ENCODE results near the gene DNM2. TPM values are rescaled to one million over a fixed set of nuclear protein-coding genes. Genes with fewer than 3 reads are reported as not detected.

The DNM2 gene
- total RNA-seq, 1 donor from 2014 or later = 102 TPM

DNA sequence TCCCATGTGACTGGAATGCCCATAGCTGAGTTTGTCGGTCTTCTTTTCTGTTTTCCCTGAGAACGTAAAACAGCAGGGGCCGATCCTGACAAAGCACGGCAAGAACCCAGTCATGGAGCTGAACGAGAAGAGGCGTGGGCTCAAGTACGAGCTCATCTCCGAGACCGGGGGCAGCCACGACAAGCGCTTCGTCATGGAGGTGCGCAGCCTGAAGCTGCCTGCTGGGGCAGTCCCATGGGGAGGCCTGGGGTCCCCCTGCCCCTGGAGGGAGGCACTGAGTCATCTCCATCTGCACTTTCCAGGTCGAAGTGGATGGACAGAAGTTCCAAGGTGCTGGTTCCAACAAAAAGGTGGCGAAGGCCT, 34.8 kb upstream of the DNM2 start:
- TF ChIP-seq, protein P1, sequence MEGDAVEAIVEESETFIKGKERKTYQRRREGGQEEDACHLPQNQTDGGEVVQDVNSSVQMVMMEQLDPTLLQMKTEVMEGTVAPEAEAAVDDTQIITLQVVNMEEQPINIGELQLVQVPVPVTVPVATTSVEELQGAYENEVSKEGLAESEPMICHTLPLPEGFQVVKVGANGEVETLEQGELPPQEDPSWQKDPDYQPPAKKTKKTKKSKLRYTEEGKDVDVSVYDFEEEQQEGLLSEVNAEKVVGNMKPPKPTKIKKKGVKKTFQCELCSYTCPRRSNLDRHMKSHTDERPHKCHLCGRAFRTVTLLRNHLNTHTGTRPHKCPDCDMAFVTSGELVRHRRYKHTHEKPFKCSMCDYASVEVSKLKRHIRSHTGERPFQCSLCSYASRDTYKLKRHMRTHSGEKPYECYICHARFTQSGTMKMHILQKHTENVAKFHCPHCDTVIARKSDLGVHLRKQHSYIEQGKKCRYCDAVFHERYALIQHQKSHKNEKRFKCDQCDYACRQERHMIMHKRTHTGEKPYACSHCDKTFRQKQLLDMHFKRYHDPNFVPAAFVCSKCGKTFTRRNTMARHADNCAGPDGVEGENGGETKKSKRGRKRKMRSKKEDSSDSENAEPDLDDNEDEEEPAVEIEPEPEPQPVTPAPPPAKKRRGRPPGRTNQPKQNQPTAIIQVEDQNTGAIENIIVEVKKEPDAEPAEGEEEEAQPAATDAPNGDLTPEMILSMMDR (IDR thresholded peaks at IDR 0.05; ENCODE audit: insufficient read depth, low read length, poor library complexity, severe bottlenecking) = no peak
- no peak overlapping the region for H3K4me3 ChIP-seq (ENCODE audit: low read depth, low read length)
- H3K27me3 ChIP-seq (ENCODE audit: control insufficient read depth, insufficient read depth, low read length) = no peaks in the 10 kb centered on the region
- no peak for DNase-seq (ENCODE audit: low read depth)
- H3K36me3 ChIP-seq (ENCODE audit: control insufficient read depth, insufficient read depth, low read length) = peaks cover 18% of the 10 kb centered on the region

DNA sequence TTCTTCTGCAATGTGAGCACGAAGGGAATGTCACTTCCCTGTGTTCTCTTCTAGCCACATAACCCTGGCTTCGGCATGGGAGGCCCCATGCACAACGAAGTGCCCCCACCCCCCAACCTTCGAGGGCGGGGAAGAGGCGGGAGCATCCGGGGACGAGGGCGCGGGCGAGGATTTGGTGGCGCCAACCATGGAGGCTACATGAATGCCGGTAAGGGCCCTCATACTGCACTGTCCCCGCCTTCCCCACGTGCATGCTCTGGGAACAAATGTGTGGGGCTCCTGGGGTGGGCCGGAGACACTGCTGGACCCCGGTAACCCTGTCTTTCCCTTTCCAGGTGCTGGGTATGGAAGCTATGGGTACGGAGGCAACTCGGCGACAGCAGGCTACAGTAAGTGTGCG, 34.3 kb upstream of the DNM2 start:
- no peaks in the 10 kb centered on the region for H3K27me3 ChIP-seq (ENCODE audit: control insufficient read depth, insufficient read depth, low read length)
- peaks cover 20% of the 10 kb centered on the region for H3K36me3 ChIP-seq (ENCODE audit: control insufficient read depth, insufficient read depth, low read length)
- TF ChIP-seq, protein P1 (IDR thresholded peaks at IDR 0.05; ENCODE audit: insufficient read depth, low read length, poor library complexity, severe bottlenecking) = no peak
- no peak overlapping the region for H3K4me3 ChIP-seq (ENCODE audit: low read depth, low read length)
- DNase-seq (ENCODE audit: low read depth) = no peak

DNA sequence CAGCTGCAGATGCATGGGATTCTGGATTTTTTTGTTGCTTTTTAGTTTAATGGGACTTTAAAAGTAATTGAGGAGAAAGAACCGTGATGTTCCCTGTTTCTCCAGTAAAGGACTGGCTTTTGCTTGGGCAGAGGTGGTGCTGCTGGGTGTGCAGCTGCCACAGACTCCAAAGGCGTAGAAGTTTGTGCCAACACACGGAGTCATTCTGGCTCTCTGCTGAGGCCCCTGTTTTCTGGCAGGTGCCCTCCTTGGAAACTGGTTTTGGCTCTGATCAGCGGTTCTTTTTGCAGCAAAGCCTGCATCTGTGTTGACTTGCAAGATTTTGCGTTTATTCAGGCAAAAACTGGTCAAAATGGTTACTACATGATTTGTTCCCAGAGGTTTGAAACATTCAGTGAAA, 32.7 kb upstream of the DNM2 start:
- no peak for DNase-seq (ENCODE audit: low read depth)
- TF ChIP-seq, protein P1 (IDR thresholded peaks at IDR 0.05; ENCODE audit: insufficient read depth, low read length, poor library complexity, severe bottlenecking) = no peak
- Histone ChIP-seq H3K36me3 (ENCODE audit: control insufficient read depth, insufficient read depth, low read length) (peaks cover 23% of the 10 kb centered on the region), H3K27me3 (ENCODE audit: control insufficient read depth, insufficient read depth, low read length) (no peaks in the 10 kb centered on the region), H3K4me3 (ENCODE audit: low read depth, low read length) (no peak overlapping the region)

DNA sequence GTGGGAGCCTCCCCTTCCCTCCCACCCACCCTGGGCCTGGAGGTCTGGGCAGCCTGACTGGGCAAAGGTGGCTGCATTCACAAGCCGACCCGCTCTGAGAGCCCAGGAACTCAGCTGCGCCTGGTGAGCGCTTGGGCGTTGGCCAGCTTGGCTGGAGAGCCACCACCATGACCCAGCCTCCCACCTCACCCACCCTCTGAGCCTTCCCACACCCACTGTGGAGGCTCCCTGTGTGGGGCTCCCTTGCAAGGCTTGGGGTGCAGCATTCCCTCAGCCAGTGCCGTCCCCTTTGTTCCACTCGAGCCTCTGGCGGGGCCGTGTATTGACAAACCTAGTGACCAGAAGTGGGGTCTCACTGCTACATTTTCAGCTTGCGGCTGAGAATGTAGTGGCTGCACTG, 31.7 kb upstream of the DNM2 start:
- Histone ChIP-seq H3K4me3 (ENCODE audit: low read depth, low read length) (no peak overlapping the region), H3K36me3 (ENCODE audit: control insufficient read depth, insufficient read depth, low read length) (peaks cover 21% of the 10 kb centered on the region), H3K27me3 (ENCODE audit: control insufficient read depth, insufficient read depth, low read length) (no peaks in the 10 kb centered on the region)
- no peak for DNase-seq (ENCODE audit: low read depth)
- TF ChIP-seq, protein P1 (IDR thresholded peaks at IDR 0.05; ENCODE audit: insufficient read depth, low read length, poor library complexity, severe bottlenecking) = no peak

DNA sequence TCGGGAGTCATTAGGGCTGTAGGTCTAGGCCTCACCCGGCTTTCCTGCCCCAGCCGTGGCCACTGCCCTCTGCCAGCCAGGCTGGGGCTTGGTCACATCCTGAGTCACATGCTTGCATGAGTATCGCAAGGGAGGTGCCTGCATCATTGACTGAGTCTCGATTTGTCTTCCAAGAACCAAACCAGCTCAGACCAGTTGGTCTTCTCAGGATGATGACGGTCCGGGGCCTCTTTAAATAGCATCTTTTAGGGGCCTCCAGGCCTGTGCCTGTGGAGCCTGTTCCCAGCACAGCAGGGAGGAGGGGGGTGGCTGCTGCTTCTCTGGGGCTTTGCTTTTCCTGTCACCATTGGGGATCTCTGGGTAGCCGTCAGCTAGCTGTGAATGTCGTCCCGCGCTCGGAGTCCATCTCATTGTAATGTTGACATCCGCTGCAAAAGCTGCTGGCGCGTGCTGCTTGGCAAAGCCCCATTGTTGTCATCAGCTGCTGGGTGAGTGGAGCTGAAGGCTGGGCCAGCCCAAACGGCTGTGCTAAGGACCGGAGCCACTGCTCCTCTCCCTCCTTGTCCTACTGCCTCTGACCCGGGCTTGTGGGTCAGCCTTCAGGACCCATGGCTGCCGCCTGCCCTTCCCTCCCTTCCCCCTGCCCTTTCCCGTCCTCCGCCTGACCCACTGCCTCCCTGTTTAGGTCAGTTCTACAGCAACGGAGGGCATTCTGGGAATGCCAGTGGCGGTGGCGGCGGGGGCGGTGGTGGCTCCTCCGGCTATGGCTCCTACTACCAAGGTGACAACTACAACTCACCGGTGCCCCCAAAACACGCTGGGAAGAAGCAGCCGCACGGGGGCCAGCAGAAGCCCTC, 31.0 kb upstream of the DNM2 start:
- DNase-seq (ENCODE audit: low read depth) = no peak
- Histone ChIP-seq H3K36me3 (ENCODE audit: control insufficient read depth, insufficient read depth, low read length) (peaks cover 19% of the 10 kb centered on the region), H3K27me3 (ENCODE audit: control insufficient read depth, insufficient read depth, low read length) (no peaks in the 10 kb centered on the region), H3K4me3 (ENCODE audit: low read depth, low read length) (no peak overlapping the region)
- TF ChIP-seq, protein P1 (IDR thresholded peaks at IDR 0.05; ENCODE audit: insufficient read depth, low read length, poor library complexity, severe bottlenecking) = no peak

Measured in kidney epithelial cell (primary cell).